ENCODE data around the gene VSTM2L.

DNA sequence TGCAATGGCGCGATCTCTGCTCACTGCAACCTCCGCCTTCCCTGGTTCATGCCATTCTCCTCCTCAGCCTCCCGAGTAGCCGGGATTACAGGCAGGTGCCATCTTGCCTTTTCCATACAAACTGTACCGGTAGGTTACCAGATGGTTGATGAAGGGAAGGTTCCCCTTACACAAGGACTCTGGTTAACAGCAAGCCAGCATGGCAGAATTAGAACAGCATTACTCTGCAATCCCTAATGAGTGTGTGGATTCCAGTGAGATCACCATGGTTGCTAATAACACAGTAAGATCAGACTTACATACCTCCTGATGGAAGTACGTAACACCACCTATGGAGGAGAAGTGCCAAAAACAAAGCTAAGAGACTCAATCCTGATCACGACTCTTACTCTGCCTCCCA lies 78.6 kb downstream of the VSTM2L start:
- no peak for TF ChIP-seq POLR2A (IDR thresholded peaks at IDR 0.05)
- TF ChIP-seq CTCF (IDR thresholded peaks at IDR 0.05), result no peak

All from testis (tissue), 2 donors.